ENCODE measurements around the gene RIPOR1.
A peak's percentile ranks its signal among the peaks of the same experiment; 100 is the strongest.

RIPOR1 gene

DNA sequence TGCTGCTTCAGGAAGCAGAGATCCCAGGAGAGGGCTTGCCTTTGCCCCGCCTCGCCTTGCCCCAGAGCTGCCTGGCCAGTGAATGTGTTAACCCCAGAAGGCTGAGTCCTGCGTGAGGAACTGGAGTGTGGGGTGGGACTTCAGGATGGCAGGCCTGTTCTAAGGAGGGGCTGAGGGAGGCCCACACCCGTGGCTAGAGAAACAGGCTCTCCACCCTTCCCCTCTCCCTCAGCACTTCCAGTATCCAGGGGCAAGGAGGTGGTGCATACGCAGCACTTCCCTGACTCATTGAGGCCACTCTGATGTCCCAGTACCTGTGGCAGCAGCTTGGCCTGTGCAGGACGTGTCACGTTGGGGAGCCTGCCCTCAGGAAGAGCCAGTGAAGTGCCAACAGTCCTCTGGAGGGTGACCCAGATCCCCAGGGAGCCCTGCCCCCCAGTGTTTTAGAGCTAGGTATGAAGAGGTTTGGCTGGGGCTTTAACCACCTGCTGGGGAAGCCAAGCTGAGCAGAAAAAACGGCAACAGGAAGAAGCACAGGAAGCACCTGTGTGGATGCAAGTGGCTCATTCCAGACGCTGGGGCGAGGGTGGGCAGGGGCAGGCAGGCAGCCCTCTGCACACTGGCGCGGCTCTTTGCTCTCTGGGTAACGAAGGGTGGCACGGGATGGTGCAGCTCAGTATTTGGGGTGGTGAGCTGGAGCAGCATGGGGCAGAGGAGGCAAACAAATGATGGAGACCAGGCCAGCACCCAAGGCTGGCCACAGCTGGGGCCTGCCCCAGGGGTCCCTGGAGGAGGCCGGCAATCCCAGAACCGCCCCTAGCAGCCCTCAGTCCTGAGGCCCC, 19.0 kb downstream of the RIPOR1 start:
- peak overlapping the region; percentile 67 for H3K9ac ChIP-seq (ENCODE audit: low read length)
- H3K4me2 ChIP-seq (ENCODE audit: low read length): peak overlapping the region; percentile 56
- no peaks in the 10 kb centered on the region for H3K79me2 ChIP-seq (ENCODE audit: insufficient read depth, low read length)

DNA sequence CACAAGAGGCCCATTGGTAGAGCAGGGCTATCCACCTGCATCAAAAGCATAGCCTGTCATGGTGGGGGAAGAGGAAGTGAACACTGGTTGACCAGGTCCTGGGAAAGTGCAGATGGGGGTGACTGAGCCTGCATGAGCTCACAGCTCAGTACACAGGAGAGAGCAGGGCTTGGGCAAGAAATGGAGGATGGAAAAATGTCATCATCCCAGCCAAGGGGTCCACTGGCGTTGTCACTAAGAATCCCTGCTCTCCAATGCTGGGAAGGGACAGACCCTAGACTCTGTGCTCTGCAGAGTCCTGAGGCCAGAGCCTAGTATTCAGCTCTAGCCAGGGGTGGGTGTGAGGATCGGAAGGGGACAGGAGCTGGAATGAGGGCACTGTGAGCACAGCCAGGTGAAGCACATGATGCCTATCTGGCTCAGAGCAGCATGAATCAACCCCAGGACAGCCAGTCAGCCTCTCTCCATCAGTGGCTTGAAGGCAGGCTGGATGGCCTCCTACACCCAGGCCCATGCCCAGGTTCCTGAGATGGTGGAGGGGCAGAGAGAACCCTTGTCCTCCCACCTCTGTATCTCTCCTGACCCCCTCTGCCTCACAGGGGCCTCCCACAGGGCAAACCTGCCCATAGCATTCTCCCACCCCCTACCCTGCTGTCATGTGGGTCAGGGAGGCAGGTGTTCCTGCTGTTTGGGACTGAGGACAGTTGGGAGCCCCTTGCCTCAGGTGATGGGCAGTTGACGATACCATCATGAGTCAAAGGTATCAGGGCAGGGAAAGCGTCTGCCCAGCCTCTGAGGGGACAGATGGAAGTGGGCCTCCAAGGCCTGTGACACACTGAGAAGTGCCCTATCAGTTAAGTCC, 19.9 kb downstream of the RIPOR1 start:
- no peak for TF ChIP-seq EZH2 (IDR thresholded peaks at IDR 0.05; ENCODE audit: borderline replicate concordance, low read length)
- TF ChIP-seq, protein P1, sequence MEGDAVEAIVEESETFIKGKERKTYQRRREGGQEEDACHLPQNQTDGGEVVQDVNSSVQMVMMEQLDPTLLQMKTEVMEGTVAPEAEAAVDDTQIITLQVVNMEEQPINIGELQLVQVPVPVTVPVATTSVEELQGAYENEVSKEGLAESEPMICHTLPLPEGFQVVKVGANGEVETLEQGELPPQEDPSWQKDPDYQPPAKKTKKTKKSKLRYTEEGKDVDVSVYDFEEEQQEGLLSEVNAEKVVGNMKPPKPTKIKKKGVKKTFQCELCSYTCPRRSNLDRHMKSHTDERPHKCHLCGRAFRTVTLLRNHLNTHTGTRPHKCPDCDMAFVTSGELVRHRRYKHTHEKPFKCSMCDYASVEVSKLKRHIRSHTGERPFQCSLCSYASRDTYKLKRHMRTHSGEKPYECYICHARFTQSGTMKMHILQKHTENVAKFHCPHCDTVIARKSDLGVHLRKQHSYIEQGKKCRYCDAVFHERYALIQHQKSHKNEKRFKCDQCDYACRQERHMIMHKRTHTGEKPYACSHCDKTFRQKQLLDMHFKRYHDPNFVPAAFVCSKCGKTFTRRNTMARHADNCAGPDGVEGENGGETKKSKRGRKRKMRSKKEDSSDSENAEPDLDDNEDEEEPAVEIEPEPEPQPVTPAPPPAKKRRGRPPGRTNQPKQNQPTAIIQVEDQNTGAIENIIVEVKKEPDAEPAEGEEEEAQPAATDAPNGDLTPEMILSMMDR (IDR thresholded peaks at IDR 0.05; ENCODE audit: low read length): no peak
- H4K20me1 ChIP-seq (ENCODE audit: insufficient read depth, low read length): no peaks in the 10 kb centered on the region
- H3K36me3 ChIP-seq (ENCODE audit: insufficient read depth, low read length): peaks cover 5% of the 10 kb centered on the region; the same call in 1 of the 2 replicates
- H3K27me3 ChIP-seq (ENCODE audit: insufficient read depth, low read length): no peaks in the 10 kb centered on the region
- H3F3A ChIP-seq (ENCODE audit: insufficient read depth, low read length): peaks cover 6% of the 10 kb centered on the region; the same call in 1 of the 2 replicates
- peak overlapping the region; percentile 67 for H3K9ac ChIP-seq (ENCODE audit: low read length)
- peak overlapping the region; percentile 56 for H3K4me2 ChIP-seq (ENCODE audit: low read length)
- H3K79me2 ChIP-seq (ENCODE audit: insufficient read depth, low read length): no peaks in the 10 kb centered on the region
- peak overlapping the region; percentile 97 for H3K27ac ChIP-seq (ENCODE audit: low read depth, low read length, poor library complexity, severe bottlenecking)
- H2AFZ ChIP-seq (ENCODE audit: low read length): no peak overlapping the region
- H3K4me3 ChIP-seq (ENCODE audit: low read depth, low read length, poor library complexity, severe bottlenecking): peak overlapping the region; percentile 42
- no peaks in the 10 kb centered on the region for H3K9me2 ChIP-seq (ENCODE audit: low read depth, low read length)
- H3K9me3 ChIP-seq (ENCODE audit: low read length): no peaks in the 10 kb centered on the region
- H3K4me1 ChIP-seq (ENCODE audit: insufficient read depth, low read length, severe bottlenecking): peaks cover 95% of the 10 kb centered on the region

More for the DNA sequence above, 19.0 kb downstream of the RIPOR1 start:
- peaks cover 87% of the 10 kb centered on the region for H3K4me1 ChIP-seq (ENCODE audit: insufficient read depth, low read length, severe bottlenecking)
- peak overlapping the region; percentile 42 for H3K4me3 ChIP-seq (ENCODE audit: low read depth, low read length, poor library complexity, severe bottlenecking)
- H3K27ac ChIP-seq (ENCODE audit: low read depth, low read length, poor library complexity, severe bottlenecking): peak overlapping the region; percentile 97
- peaks cover 6% of the 10 kb centered on the region; the same call in 1 of the 2 replicates for H3F3A ChIP-seq (ENCODE audit: insufficient read depth, low read length)
- TF ChIP-seq, protein P1 (IDR thresholded peaks at IDR 0.05; ENCODE audit: low read length): no peak
- TF ChIP-seq EZH2 (IDR thresholded peaks at IDR 0.05; ENCODE audit: borderline replicate concordance, low read length): no peak
- H3K9me3 ChIP-seq (ENCODE audit: low read length): no peaks in the 10 kb centered on the region
- no peaks in the 10 kb centered on the region for H4K20me1 ChIP-seq (ENCODE audit: insufficient read depth, low read length)
- no peak overlapping the region for H2AFZ ChIP-seq (ENCODE audit: low read length)
- peaks cover 5% of the 10 kb centered on the region; the same call in 1 of the 2 replicates for H3K36me3 ChIP-seq (ENCODE audit: insufficient read depth, low read length)
- H3K9me2 ChIP-seq (ENCODE audit: low read depth, low read length): no peaks in the 10 kb centered on the region
- no peaks in the 10 kb centered on the region for H3K27me3 ChIP-seq (ENCODE audit: insufficient read depth, low read length)

DNA sequence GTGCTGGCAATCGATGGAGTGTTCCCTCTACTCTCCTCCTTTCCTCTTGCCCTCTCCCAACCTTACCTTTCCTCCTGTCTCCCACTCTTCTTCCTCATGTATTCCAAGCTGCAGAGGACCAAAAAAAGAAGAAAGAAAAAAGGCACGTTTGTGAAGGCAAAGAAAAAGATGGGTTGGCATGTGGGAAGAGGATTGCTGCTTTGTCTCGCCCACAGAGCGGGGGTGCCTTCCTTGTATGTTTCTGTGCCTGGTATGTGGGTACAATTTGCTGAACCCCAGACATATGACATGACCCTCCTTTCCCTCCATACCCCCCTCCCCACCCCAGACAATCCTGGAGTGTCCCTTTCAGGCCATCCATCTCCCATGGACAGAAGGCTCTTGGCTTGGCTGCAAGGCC, 20.6 kb downstream of the RIPOR1 start:
- no peaks in the 10 kb centered on the region for H3K27me3 ChIP-seq (ENCODE audit: insufficient read depth, low read length)
- peak overlapping the region; percentile 67 for H3K9ac ChIP-seq (ENCODE audit: low read length)
- H3K4me2 ChIP-seq (ENCODE audit: low read length): no peak overlapping the region; the same call in 1 of the 2 replicates
- no peak overlapping the region for H3K4me3 ChIP-seq (ENCODE audit: low read depth, low read length, poor library complexity, severe bottlenecking)
- H3K79me2 ChIP-seq (ENCODE audit: insufficient read depth, low read length): no peaks in the 10 kb centered on the region
- peaks cover 99% of the 10 kb centered on the region for H3K4me1 ChIP-seq (ENCODE audit: insufficient read depth, low read length, severe bottlenecking)
- TF ChIP-seq EZH2 (IDR thresholded peaks at IDR 0.05; ENCODE audit: borderline replicate concordance, low read length): no peak
- TF ChIP-seq, protein P1 (IDR thresholded peaks at IDR 0.05; ENCODE audit: low read length): no peak
- peaks cover 5% of the 10 kb centered on the region; the same call in 1 of the 2 replicates for H3K36me3 ChIP-seq (ENCODE audit: insufficient read depth, low read length)
- H3K9me2 ChIP-seq (ENCODE audit: low read depth, low read length): no peaks in the 10 kb centered on the region
- H3K9me3 ChIP-seq (ENCODE audit: low read length): no peaks in the 10 kb centered on the region
- peaks cover 6% of the 10 kb centered on the region; the same call in 1 of the 2 replicates for H3F3A ChIP-seq (ENCODE audit: insufficient read depth, low read length)
- no peak overlapping the region for H2AFZ ChIP-seq (ENCODE audit: low read length)
- H4K20me1 ChIP-seq (ENCODE audit: insufficient read depth, low read length): no peaks in the 10 kb centered on the region
- peak overlapping the region; percentile 97 for H3K27ac ChIP-seq (ENCODE audit: low read depth, low read length, poor library complexity, severe bottlenecking)
